H1 (cell line): ENCODE measurements around the gene CFL2. TPM values are rescaled to one million over a fixed set of nuclear protein-coding genes. Genes with fewer than 3 reads are reported as not detected.

ENCODE experiments used
- CTCF ChIA-PET: fragments of 300-600 bp; sonication (Branson Sonifier 250); formaldehyde crosslinking; loops from one replicate; lab custom pipeline; 2021; ENCODE audit not compliant: partially characterized antibody; lab: Charles Lee
- POLR2A ChIA-PET: fragments of 300-600 bp; sonication (Branson Sonifier 250); formaldehyde crosslinking; loops from one replicate; lab custom pipeline; 2021; ENCODE audit warnings: inconsistent platforms; ENCODE audit not compliant: partially characterized antibody; lab: Charles Lee
- DNase-seq, 2 experiments: peaks; one replicate each; pipeline versions ENCODE4 v3.0.0 to v3.0.0-alpha.2; 2010 to 2022; ENCODE audit warnings: low spot score in 2 of 2, low read depth in 1 of 2, mixed read lengths in 1 of 2
- FAIRE-seq: peaks from 2 replicates; lab custom pipeline; 2011; peaks lifted over from hg19 to GRCh38; lab: Jason Lieb, UNC
- H2AFZ ChIP-seq: 2 replicates; pipeline ENCODE4 v1.8.1; 2012; ENCODE audit warnings: low read length, inconsistent platforms
- H2AK5ac ChIP-seq: 2 replicates; pipeline ENCODE4 v1.6.1; 2013; ENCODE audit warnings: low read depth, low read length
- H2BK120ac ChIP-seq: replicated peaks from 2 replicates; pipeline ENCODE3; 2013; ENCODE audit warnings: low read depth, low read length, inconsistent platforms
- H2BK12ac ChIP-seq: 2 replicates; pipeline ENCODE4 v1.6.1; 2013; ENCODE audit warnings: low read depth, low read length
- H2BK15ac ChIP-seq: 2 replicates; pipeline ENCODE4 v1.6.1; 2013; ENCODE audit warnings: low read length
- H2BK20ac ChIP-seq: 2 replicates; pipeline ENCODE4 v1.6.1; 2013; ENCODE audit warnings: low read length
- H2BK5ac ChIP-seq: 2 replicates; pipeline ENCODE4 v1.6.1; 2013; ENCODE audit warnings: low read depth, low read length
- H3K14ac ChIP-seq: 2 replicates; pipeline ENCODE4 v1.6.1; 2013; ENCODE audit warnings: inconsistent platforms; ENCODE audit not compliant: insufficient read length
- H3K18ac ChIP-seq: 2 replicates; pipeline ENCODE4 v1.6.1; 2013; ENCODE audit warnings: low read length; ENCODE audit errors: extremely low read depth
- H3K23ac ChIP-seq: 2 replicates; pipeline ENCODE4 v1.6.1; 2013; ENCODE audit warnings: inconsistent platforms; ENCODE audit not compliant: insufficient read length
- H3K23me2 ChIP-seq: 2 replicates; pipeline ENCODE4 v1.6.1; 2013; ENCODE audit warnings: low read depth, low read length
- H3K27ac ChIP-seq: 2 replicates; pipeline ENCODE4 v1.6.1; 2011; ENCODE audit warnings: low read depth, low read length, inconsistent platforms
- H3K27me3 ChIP-seq, 4 experiments: replicated peaks in 1 of 4; 1 replicate in 1 of 4; 2 replicates in 3 of 4; pipeline versions ENCODE4 v1.6.1 to v1.8.1; 2011 to 2013; ENCODE audit warnings: low read length in 3 of 4, mild to moderate bottlenecking in 3 of 4, inconsistent platforms in 2 of 4, mixed read lengths in 2 of 4, moderate library complexity in 1 of 4; ENCODE audit not compliant: control insufficient read depth in 3 of 4, insufficient read depth in 3 of 4; ENCODE audit errors: extremely low read depth in 1 of 4
- H3K36me3 ChIP-seq, 4 experiments: 2 replicates each; pipeline versions ENCODE4 v1.6.1 to v1.8.1; 2011 to 2013; ENCODE audit warnings: mild to moderate bottlenecking in 4 of 4, low read length in 3 of 4, moderate library complexity in 2 of 4, control low read depth in 1 of 4, inconsistent platforms in 1 of 4; ENCODE audit not compliant: insufficient read depth in 4 of 4, control insufficient read depth in 2 of 4
- H3K4ac ChIP-seq: replicated peaks from 2 replicates; pipeline ENCODE3; 2013; ENCODE audit warnings: low read length, low read depth, mixed read lengths, inconsistent platforms; ENCODE audit not compliant: insufficient read length
- H3K4me1 ChIP-seq, 4 experiments: replicated peaks in 1 of 4; 1 replicate in 1 of 4; 2 replicates in 3 of 4; pipeline versions ENCODE4 v1.6.1 to v1.8.1; 2011 to 2013; ENCODE audit warnings: low read length in 3 of 4, inconsistent platforms in 2 of 4, mixed read lengths in 1 of 4; ENCODE audit not compliant: insufficient read depth in 4 of 4, control insufficient read depth in 3 of 4
- H3K4me2 ChIP-seq, 2 experiments: 2 replicates each; pipeline versions ENCODE4 v1.6.1 to v1.8.1; 2011 to 2013; ENCODE audit warnings: low read depth in 2 of 2, low read length in 2 of 2, control low read depth in 1 of 2, inconsistent platforms in 1 of 2, mild to moderate bottlenecking in 1 of 2; ENCODE audit not compliant: insufficient read depth in 1 of 2
- H3K4me3 ChIP-seq, 4 experiments: fragments of 200-600, 300-600 bp in 1 of 4; sonication (generic), shearing (Covaris generic), sonication (Bioruptor Twin) in 1 of 4; 2 replicates each; pipeline versions ENCODE4 v1.5.1 to v1.8.1; 2011 to 2016; ENCODE audit warnings: low read length in 4 of 4, low read depth in 3 of 4, control low read depth in 2 of 4, inconsistent platforms in 2 of 4, mild to moderate bottlenecking in 2 of 4, mixed read lengths in 1 of 4, moderate library complexity in 1 of 4; ENCODE audit not compliant: insufficient read depth in 2 of 4; ENCODE audit errors: extremely low read depth in 1 of 4
- H3K56ac ChIP-seq: replicated peaks from 2 replicates; pipeline ENCODE3; 2013; ENCODE audit warnings: low read depth, mild to moderate bottlenecking, mixed read lengths, low read length, inconsistent platforms; ENCODE audit not compliant: insufficient read length
- H3K79me1 ChIP-seq: 2 replicates; pipeline ENCODE4 v1.6.1; 2013; ENCODE audit warnings: low read depth, low read length, control low read depth
- H3K79me2 ChIP-seq, 2 experiments: 2 replicates each; pipeline versions ENCODE4 v1.6.1 to v1.8.1; 2012 to 2013; ENCODE audit warnings: low read length in 2 of 2, mild to moderate bottlenecking in 2 of 2, inconsistent platforms in 1 of 2; ENCODE audit not compliant: insufficient read depth in 2 of 2, control insufficient read depth in 1 of 2
- H3K9ac ChIP-seq, 4 experiments: replicated peaks in 1 of 4; 1 replicate in 1 of 4; 2 replicates in 3 of 4; pipeline versions ENCODE4 v1.6.1 to v1.8.1; 2011 to 2013; ENCODE audit warnings: low read depth in 3 of 4, low read length in 3 of 4, control low read depth in 2 of 4, mild to moderate bottlenecking in 2 of 4, moderate library complexity in 2 of 4, inconsistent platforms in 1 of 4; ENCODE audit errors: extremely low read depth in 1 of 4
- H3K9me3 ChIP-seq, 2 experiments: 2 replicates each; pipeline versions ENCODE4 v1.6.1 to v1.8.1; 2012 to 2013; ENCODE audit warnings: mild to moderate bottlenecking in 2 of 2, moderate library complexity in 2 of 2, control low read depth in 1 of 2, inconsistent platforms in 1 of 2, low read depth in 1 of 2, low read length in 1 of 2, mixed read lengths in 1 of 2; ENCODE audit not compliant: insufficient read depth in 2 of 2
- H4K20me1 ChIP-seq, 2 experiments: replicated peaks in 1 of 2; 2 replicates each; pipeline versions ENCODE3 to v1.8.1; 2011 to 2013; ENCODE audit warnings: inconsistent platforms in 2 of 2, low read length in 2 of 2, mild to moderate bottlenecking in 1 of 2; ENCODE audit not compliant: insufficient read depth in 2 of 2, control insufficient read depth in 1 of 2
- H4K5ac ChIP-seq: 2 replicates; pipeline ENCODE4 v1.6.1; 2013; ENCODE audit warnings: low read length, low read depth, mixed read lengths, inconsistent platforms; ENCODE audit not compliant: insufficient read length
- H4K8ac ChIP-seq: 2 replicates; pipeline ENCODE4 v1.8.0; 2013; ENCODE audit warnings: mild to moderate bottlenecking, moderate library complexity, low read length, inconsistent platforms; ENCODE audit not compliant: insufficient read depth; ENCODE audit errors: extremely low read depth
- H4K91ac ChIP-seq: replicated peaks from 2 replicates; pipeline ENCODE3; 2013; ENCODE audit warnings: low read length, mixed read lengths, inconsistent platforms; ENCODE audit not compliant: insufficient read length
- CBX5 ChIP-seq: fragments of 300-800, 300-1000 bp; sonication (generic); IDR thresholded peaks from 2 replicates; pipeline ENCODE4 v1.7.1; 2016; ENCODE audit warnings: antibody characterized with exemption, low read length, low read depth
- CTCF ChIP-seq, 3 experiments: IDR thresholded peaks; 1 replicate in 2 of 3; 2 replicates in 1 of 3; pipeline versions ENCODE4 v1.5.1 to v1.6.1; 2011; ENCODE audit warnings: low read length in 3 of 3, mild to moderate bottlenecking in 3 of 3, inconsistent platforms in 2 of 3, low read depth in 1 of 3, moderate library complexity in 1 of 3; ENCODE audit not compliant: insufficient read depth in 1 of 3; ENCODE audit errors: control extremely low read depth in 1 of 3
- EZH2 ChIP-seq: fragments of 200-600 bp; sonication (generic); IDR thresholded peaks from 2 replicates; pipeline ENCODE4 v1.7.1; 2012; ENCODE audit warnings: low read depth, mild to moderate bottlenecking, moderate library complexity, low read length, inconsistent platforms; ENCODE audit not compliant: severe bottlenecking
- GTF2F1 ChIP-seq: IDR thresholded peaks from 2 replicates; pipeline ENCODE4 v1.6.1; 2012; ENCODE audit warnings: low read depth, low read length, improper control_type of control experiment, borderline replicate concordance
- KDM5A ChIP-seq: fragments of 200-600 bp; IDR thresholded peaks from 2 replicates; pipeline ENCODE4 v1.7.1; 2012; ENCODE audit warnings: mild to moderate bottlenecking, low read length, inconsistent platforms, mixed read lengths
- SP1 ChIP-seq: IDR thresholded peaks from 2 replicates; pipeline ENCODE4 v1.6.1; 2011; ENCODE audit warnings: low read depth, low read length
- SP2 ChIP-seq: IDR thresholded peaks from 2 replicates; pipeline ENCODE4 v1.6.1; 2012; ENCODE audit warnings: mild to moderate bottlenecking, low read length, inconsistent platforms
- TCF12 ChIP-seq: IDR thresholded peaks from 2 replicates; pipeline ENCODE4 v1.6.1; 2011; ENCODE audit warnings: low read depth, mild to moderate bottlenecking, low read length
- USF2 ChIP-seq: IDR thresholded peaks from 2 replicates; pipeline ENCODE4 v1.6.1; 2011; ENCODE audit warnings: low read length, improper control_type of control experiment
- ZNF274 ChIP-seq: IDR thresholded peaks from 2 replicates; pipeline ENCODE4 v1.7.0; 2012; ENCODE audit warnings: low read length, borderline replicate concordance; ENCODE audit errors: extremely low read depth
- WGBS, 2 experiments: shearing (Covaris generic) in 1 of 2; methylation state at CpG; one replicate each; pipeline versions ENCODE4 v1.1.6 to v1.1.7; 2013 to 2015; ENCODE audit warnings: low lambda C conversion rate in 2 of 2, mixed read lengths in 2 of 2, inconsistent platforms in 1 of 2, low coverage in 1 of 2, missing lambda C conversion rate in 1 of 2; ENCODE audit not compliant: insufficient replicate concordance in 2 of 2, insufficient coverage in 1 of 2, insufficient read length in 1 of 2; ENCODE audit errors: extremely low coverage in 1 of 2, missing lambda C conversion rate in 1 of 2; 5-methylcytosine and 5-hydroxymethylcytosine counted together
- polyA plus RNA-seq, 7 experiments: library from polyadenylated mRNA; depleted of rRNA in 3 of 7; stranded (reverse) in 5 of 7; unstranded in 2 of 7; fragments of >200 nt in 5 of 7; fragments of 200-250 nt in 2 of 7; gene quantifications; 1 replicate in 5 of 7; 2 replicates in 1 of 7; 4 replicates in 1 of 7; pipeline versions ENCODE4 v1.2.1 to v1.2.3, GENCODE V29; 2011 to 2013; ENCODE audit warnings: missing spikeins in 2 of 7, mixed read lengths in 2 of 7
- total RNA-seq: library from RNA; stranded (reverse); fragmentation: NEBNext Ultra II Directional; extraction: Animal tissue kit (Norgen Biotek cat#: 25700); gene quantifications from 2 replicates; pipeline ENCODE4 v1.2.1, GENCODE V29; 2021

The CFL2 gene
- total and polyA plus RNA-seq, 2 of the 8 experiments (the other 6 are each of a cell fraction or from before 2014, with no cell fraction given), result 9.7 to 20.5 TPM

- POLR2A ChIA-PET, result no interaction called here
- no peak for DNase-seq
- no peak overlapping the region for H3K23ac ChIP-seq
- TF ChIP-seq TCF12, result no peak
- TF ChIP-seq USF2, result no peak
- no peak for TF ChIP-seq ZNF274
- TF ChIP-seq SP1, result no peak
- no peak for TF ChIP-seq CTCF (IDR thresholded peaks at IDR 0.05; ENCODE audit: control extremely low read depth in 1 of 3, insufficient read depth in 1 of 3, low read depth in 1 of 3, low read length in 3 of 3)
- TF ChIP-seq GTF2F1, result no peak
- no peak for TF ChIP-seq CBX5
- TF ChIP-seq EZH2, result no peak
- TF ChIP-seq KDM5A, result no peak
- TF ChIP-seq SP2, result no peak
These were observed 28.5 kb downstream of the CFL2 start for GRCh38 chr14:34685819-34686428.

More at GRCh38 chr14:34685819-34686428, 28.5 kb downstream of the CFL2 start:
- no peak overlapping the region for H3K27ac ChIP-seq
- H2BK5ac ChIP-seq, result no peak overlapping the region
- H2BK12ac ChIP-seq, result no peak overlapping the region
- no peak overlapping the region for H3K18ac ChIP-seq
- no peak overlapping the region for H2BK20ac ChIP-seq
- no peak overlapping the region for H3K14ac ChIP-seq
- no peaks in the 10 kb centered on the region for H3K79me1 ChIP-seq
- CTCF ChIA-PET, result interaction anchor here (0.5 to 3.2 kb wide), 6 partner anchors 13 to 221 kb away, joined by 3 to 7 read pairs (median 4); no protein-coding TSS in a partner anchor
- H3K9ac ChIP-seq, result no peak overlapping the region
- no peak overlapping the region for H3K4ac ChIP-seq
- no peaks in the 10 kb centered on the region for H3K23me2 ChIP-seq
- no peaks in the 10 kb centered on the region for H4K20me1 ChIP-seq
- H2BK120ac ChIP-seq, result no peak overlapping the region
- H3K27me3 ChIP-seq, result no peaks in the 10 kb centered on the region
- no peaks in the 10 kb centered on the region; a peak in 1 of 8 replicates for H3K36me3 ChIP-seq
- peaks cover 2 to 5% (median 2%) of the 10 kb centered on the region in 4 experiments; a peak in 4 of 7 replicates for H3K4me1 ChIP-seq
- H3K79me2 ChIP-seq, result no peaks in the 10 kb centered on the region
- H2AK5ac ChIP-seq, result no peak overlapping the region
- H2BK15ac ChIP-seq, result no peak overlapping the region
- no peaks in the 10 kb centered on the region for H3K9me3 ChIP-seq
- no peak overlapping the region for H3K4me3 ChIP-seq
- no peak overlapping the region for H4K8ac ChIP-seq
- 82% methylated on average over 7 of the region's 7 CpGs; no CpG with 5 or more reads in 1 of the 2 experiments for WGBS, 2 experiments
- H4K5ac ChIP-seq, result no peak overlapping the region
- H4K91ac ChIP-seq, result no peak overlapping the region
- H2AFZ ChIP-seq, result peak overlapping the region; percentile 96
- FAIRE-seq, result no peak
- H3K56ac ChIP-seq, result no peak overlapping the region
- no peak overlapping the region for H3K4me2 ChIP-seq
